ENCODE results near the gene FAM107B.

The FAM107B gene

DNA sequence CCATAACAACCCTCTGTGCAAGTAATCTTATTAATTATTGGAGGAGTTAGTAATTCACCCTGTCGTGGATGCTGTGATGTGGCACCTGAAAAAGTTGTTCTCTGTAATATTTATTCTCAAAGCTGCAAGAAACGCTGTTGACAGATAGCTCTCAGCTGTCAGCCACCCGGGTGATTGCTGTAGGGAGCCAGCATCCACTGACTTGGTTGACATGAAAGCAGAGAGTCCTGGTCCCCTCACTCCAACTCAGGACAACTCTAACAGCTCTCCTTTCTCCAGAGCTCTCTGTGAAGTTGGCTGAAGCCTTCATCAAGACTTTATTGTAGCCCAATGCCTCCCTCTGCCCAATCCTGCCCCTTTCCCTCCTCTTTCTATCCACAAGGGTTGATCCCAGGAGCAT, 98.0 kb downstream of the FAM107B start:
- TF ChIP-seq, protein P1, sequence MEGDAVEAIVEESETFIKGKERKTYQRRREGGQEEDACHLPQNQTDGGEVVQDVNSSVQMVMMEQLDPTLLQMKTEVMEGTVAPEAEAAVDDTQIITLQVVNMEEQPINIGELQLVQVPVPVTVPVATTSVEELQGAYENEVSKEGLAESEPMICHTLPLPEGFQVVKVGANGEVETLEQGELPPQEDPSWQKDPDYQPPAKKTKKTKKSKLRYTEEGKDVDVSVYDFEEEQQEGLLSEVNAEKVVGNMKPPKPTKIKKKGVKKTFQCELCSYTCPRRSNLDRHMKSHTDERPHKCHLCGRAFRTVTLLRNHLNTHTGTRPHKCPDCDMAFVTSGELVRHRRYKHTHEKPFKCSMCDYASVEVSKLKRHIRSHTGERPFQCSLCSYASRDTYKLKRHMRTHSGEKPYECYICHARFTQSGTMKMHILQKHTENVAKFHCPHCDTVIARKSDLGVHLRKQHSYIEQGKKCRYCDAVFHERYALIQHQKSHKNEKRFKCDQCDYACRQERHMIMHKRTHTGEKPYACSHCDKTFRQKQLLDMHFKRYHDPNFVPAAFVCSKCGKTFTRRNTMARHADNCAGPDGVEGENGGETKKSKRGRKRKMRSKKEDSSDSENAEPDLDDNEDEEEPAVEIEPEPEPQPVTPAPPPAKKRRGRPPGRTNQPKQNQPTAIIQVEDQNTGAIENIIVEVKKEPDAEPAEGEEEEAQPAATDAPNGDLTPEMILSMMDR (IDR thresholded peaks at IDR 0.05; ENCODE audit: low read length, missing control alignments), result no peak
- DNase-seq (ENCODE audit: low read depth), result no peak
- H3K4me3 ChIP-seq (replicated peaks; ENCODE audit: low read depth, low read length), result no peak overlapping the region

DNA sequence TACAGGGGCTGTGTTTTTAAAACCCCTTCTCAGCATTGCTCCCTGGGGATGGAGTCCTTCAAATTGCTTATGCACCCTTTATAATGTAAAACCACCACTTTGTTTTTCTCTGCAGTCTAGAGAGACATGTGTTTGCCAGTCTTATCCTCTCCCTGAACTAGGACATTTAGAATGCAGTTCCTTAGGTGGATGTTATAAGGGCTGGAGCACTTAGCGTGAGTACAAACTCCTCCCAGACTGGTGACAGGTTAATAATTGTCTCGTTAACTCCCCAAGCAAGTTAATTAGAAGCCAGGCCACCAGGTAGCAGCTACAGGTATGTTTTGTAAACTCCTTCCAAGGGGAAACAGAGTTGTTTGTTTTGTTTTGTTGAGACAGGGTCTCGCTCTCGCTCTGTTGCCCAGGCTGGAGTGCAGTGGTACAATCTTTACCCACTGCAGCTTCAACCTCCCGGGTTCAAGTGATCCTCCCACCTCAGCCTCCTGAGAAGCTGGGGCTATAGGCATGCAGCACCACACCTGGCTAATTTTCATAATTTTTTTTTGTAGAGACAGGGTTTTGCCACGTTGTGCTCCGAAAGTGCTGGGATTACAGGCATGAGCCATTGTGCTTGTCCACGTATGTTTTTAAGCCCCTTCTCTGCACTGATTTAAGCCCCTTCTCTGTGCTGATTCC, 100.2 kb downstream of the FAM107B start:
- TF ChIP-seq, protein P1 (IDR thresholded peaks at IDR 0.05; ENCODE audit: low read length, missing control alignments), result no peak
- no peak for DNase-seq (ENCODE audit: low read depth)
- no peak overlapping the region for H3K4me3 ChIP-seq (replicated peaks; ENCODE audit: low read depth, low read length)

DNA sequence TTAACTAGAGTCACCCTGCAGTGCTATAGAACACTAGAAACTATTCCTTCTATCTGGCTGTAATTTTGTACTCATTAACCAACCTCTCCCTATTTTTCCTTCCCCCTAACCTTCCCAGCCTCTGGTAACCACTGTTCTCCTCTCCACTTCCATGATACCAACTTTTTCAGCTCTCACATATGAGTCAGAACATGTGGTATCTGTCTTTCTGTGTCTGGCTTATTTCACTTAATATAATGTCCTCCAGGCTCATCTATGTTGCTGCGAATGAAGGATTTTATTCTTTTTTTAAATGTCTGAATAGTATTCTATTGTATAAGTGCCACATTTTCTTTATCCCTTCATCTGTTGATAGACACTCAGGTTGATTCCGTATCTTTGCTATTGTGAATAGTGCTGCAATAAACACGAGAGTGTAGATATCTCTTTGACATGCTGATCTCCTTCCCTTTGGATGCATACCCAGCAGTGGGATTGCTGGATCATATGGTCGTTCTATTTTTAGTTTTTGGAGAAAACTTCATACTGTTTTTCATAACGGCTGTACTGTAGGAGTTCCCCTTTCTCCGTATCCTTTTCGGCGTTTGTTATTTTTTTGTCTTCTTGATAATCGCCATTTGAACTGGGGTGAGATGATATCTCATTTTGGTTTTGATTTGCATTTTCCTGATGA, 101.4 kb downstream of the FAM107B start:
- peak; percentile 7 for DNase-seq (ENCODE audit: low read depth)
- no peak overlapping the region for H3K4me3 ChIP-seq (replicated peaks; ENCODE audit: low read depth, low read length)
- TF ChIP-seq, protein P1 (IDR thresholded peaks at IDR 0.05; ENCODE audit: low read length, missing control alignments), result no peak

DNA sequence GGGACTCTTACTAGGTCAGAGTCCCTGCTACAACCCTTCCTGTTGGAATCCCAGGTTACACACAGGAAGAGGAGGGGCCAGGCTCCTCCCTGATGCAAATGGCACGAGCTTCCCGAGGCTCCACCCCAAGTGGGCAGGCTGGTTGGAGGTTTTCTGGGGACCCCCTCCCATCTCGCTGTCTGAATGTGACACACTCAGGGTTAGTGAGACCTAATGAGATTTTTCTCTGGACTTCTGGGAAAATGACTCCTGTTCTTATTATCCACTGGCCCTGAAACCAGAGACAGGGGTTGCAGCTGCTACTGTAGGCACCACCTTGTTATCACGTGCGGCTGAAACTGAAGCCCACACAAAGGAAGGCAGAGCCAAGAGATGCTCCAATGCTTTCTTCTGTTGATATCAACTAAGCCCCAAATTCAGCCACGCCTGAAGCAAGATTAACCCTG, 103.3 kb downstream of the FAM107B start:
- DNase-seq (ENCODE audit: low read depth), result no peak
- H3K4me3 ChIP-seq (replicated peaks; ENCODE audit: low read depth, low read length), result no peak overlapping the region
- TF ChIP-seq, protein P1 (IDR thresholded peaks at IDR 0.05; ENCODE audit: low read length, missing control alignments), result no peak

DNA sequence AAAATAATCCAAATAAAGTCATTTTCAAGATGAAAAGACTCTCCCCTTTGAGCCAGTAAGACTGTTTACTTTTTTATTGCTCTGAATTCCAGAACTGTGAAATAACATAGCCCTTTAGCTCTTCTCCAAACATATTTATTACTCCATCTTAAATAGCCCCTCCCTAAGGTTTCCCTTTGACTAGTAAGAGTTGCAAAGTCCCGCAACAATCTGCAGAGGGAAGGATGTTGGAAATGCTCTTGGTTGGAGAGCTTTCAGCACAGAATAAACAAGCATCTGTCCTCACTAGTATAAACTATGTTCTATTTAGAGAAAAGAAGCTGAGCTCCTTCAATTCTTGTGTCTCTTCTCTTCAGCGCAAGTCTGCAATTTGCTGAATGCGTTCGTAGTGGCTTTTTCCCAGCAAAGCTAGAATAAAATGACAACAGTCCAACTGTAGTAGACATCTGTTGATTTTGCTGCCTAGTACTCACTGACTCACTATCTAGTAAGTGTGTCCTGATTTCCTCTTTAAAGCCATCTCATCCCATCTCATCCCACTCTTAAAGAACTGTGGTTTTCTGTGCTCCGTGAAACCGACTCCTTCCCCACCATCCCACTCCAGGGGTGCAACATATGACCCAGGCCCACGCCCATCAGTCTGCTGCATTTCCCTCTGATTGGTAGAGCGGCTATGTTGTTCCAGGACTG, 104.0 kb downstream of the FAM107B start:
- DNase-seq (ENCODE audit: low read depth), result no peak
- no peak overlapping the region for H3K4me3 ChIP-seq (replicated peaks; ENCODE audit: low read depth, low read length)
- TF ChIP-seq, protein P1 (IDR thresholded peaks at IDR 0.05; ENCODE audit: low read length, missing control alignments), result no peak

DNA sequence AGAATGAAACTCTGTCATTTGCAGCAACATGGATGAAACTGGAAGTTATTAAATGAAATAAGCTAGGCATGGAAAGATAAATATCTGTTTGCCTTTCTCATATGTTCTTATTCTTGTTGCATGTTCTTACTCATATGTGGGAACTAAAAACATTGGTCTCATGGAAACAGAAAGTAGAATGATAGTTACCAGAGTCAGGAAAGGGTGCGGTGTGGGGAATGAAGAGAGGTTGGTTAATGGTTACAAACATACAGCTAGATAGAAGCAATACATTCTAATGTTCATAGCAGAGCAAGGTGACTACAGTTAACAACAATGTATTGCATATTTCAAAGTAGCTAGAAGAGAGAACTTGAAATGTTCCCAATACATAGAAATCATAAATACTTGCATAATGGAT, 105.1 kb downstream of the FAM107B start:
- TF ChIP-seq, protein P1 (IDR thresholded peaks at IDR 0.05; ENCODE audit: low read length, missing control alignments), result no peak
- H3K4me3 ChIP-seq (replicated peaks; ENCODE audit: low read depth, low read length), result no peak overlapping the region
- DNase-seq (ENCODE audit: low read depth), result no peak

Data from fibroblast of pulmonary artery (primary cell).